HK-2 (cell line): ENCODE measurements around the gene SLC22A14.
"Not testable (repeated sequence)": the region's sequence is repeated elsewhere in the genome, so short reads cannot be mapped to it uniquely, and the experiment has no call there.

Source experiments
- DNase-seq: peaks from one replicate; pipeline ENCODE4 v3.0.0-alpha.2; 2018; ENCODE audit not compliant: unreplicated experiment

The SLC22A14 gene

GRCh38 chr3:38313695-38314094 is 31.6 kb downstream of the SLC22A14 start:
- DNase-seq, result no peak

- DNase-seq, result no peak
Observed at GRCh38 chr3:38314112-38314763, 32.1 kb downstream of the SLC22A14 start.

GRCh38 chr3:38314764-38315487 is 32.8 kb downstream of the SLC22A14 start:
- DNase-seq, result no peak

GRCh38 chr3:38315488-38316230 is 33.6 kb downstream of the SLC22A14 start:
- no peak for DNase-seq

GRCh38 chr3:38316356-38317191 is 34.5 kb downstream of the SLC22A14 start:
- DNase-seq, result no peak

- DNase-seq, result no peak
Observed at GRCh38 chr3:38317192-38317759, 35.2 kb downstream of the SLC22A14 start.

- no peak for DNase-seq
Observed at GRCh38 chr3:38318766-38319671, 36.9 kb downstream of the SLC22A14 start.

- DNase-seq, result not testable (repeated sequence)
Observed at GRCh38 chr3:38320638-38321037, 38.5 kb downstream of the SLC22A14 start.

- no peak for DNase-seq
Observed at GRCh38 chr3:38323060-38323459, 41.0 kb downstream of the SLC22A14 start.

- no peak for DNase-seq
Observed at GRCh38 chr3:38325256-38325655, 43.2 kb downstream of the SLC22A14 start.

GRCh38 chr3:38327335-38328009 is 45.4 kb downstream of the SLC22A14 start:
- DNase-seq, result no peak

GRCh38 chr3:38331257-38332022 is 49.3 kb downstream of the SLC22A14 start:
- no peak for DNase-seq

- no peak for DNase-seq
Observed at GRCh38 chr3:38332201-38332600, 50.1 kb downstream of the SLC22A14 start.

- no peak for DNase-seq
Observed at GRCh38 chr3:38334142-38335055, 52.3 kb downstream of the SLC22A14 start.

- no peak for DNase-seq
Observed at GRCh38 chr3:38335263-38335662, 53.2 kb downstream of the SLC22A14 start.

- no peak for DNase-seq
Observed at GRCh38 chr3:38337703-38338102, 55.6 kb downstream of the SLC22A14 start.

GRCh38 chr3:38343797-38344594 is 61.9 kb downstream of the SLC22A14 start:
- DNase-seq, result no peak
